T-cell (primary cell): ENCODE data around the gene IFNA8. TPM values are rescaled to one million over a fixed set of nuclear protein-coding genes. Genes with fewer than 3 reads are reported as not detected.
"Not testable (repeated sequence)": the region's sequence is repeated elsewhere in the genome, so short reads cannot be mapped to it uniquely, and the experiment has no call there.

Source experiments
- ATAC-seq, 4 experiments: fragments of 200-7000 bp in 3 of 4; fragments of 150-1000 bp in 1 of 4; cut with Tn5 transposase; replicated peaks in 1 of 4; 1 replicate in 3 of 4; 2 replicates in 1 of 4; pipeline ENCODE4 v1.10.0; 2021; ENCODE audit warnings: moderate library complexity in 3 of 4, mild to moderate bottlenecking in 2 of 4, moderate number of reproducible peaks in 1 of 4
- CTCF ChIA-PET, 2 donors: fragments of 300-600 bp; sonication (Branson Sonifier 250); formaldehyde crosslinking; loops; one replicate each; lab custom pipeline; 2022; ENCODE audit warnings: antibody characterized with exemption in 2 of 2; lab: Charles Lee
- POLR2A ChIA-PET, 2 donors: fragments of 300-600 bp; sonication (Branson Sonifier 250); formaldehyde crosslinking; loops; one replicate each; lab custom pipeline; 2022; ENCODE audit warnings: antibody characterized with exemption in 2 of 2; lab: Charles Lee
- DNase-seq, 35 experiments: peaks; one replicate each; pipeline versions ENCODE4 v3.0.0 to v3.0.0-alpha.2; 2013 to 2023
- H3K27ac ChIP-seq: one replicate; pipeline ENCODE4 v1.5.1; 2013; ENCODE audit warnings: low read length
- H3K27me3 ChIP-seq, 2 experiments: replicated peaks in 1 of 2; 1 replicate in 1 of 2; 2 replicates in 1 of 2; pipeline versions ENCODE4 v1.6.1 to v1.7.0; 2013; ENCODE audit warnings: low read length in 1 of 2, mixed read lengths in 1 of 2; ENCODE audit not compliant: control insufficient read depth in 2 of 2, insufficient read depth in 2 of 2; ENCODE audit errors: extremely low read depth in 1 of 2
- H3K36me3 ChIP-seq, 2 donors: 1 replicate in 1 of 2; 2 replicates in 1 of 2; pipeline versions ENCODE4 v1.6.1 to v1.7.0; 2013; ENCODE audit warnings: low read length in 1 of 2; ENCODE audit not compliant: control insufficient read depth in 2 of 2, insufficient read depth in 1 of 2; ENCODE audit errors: extremely low read depth in 1 of 2
- H3K4me1 ChIP-seq, 2 experiments: 1 replicate in 1 of 2; 2 replicates in 1 of 2; pipeline versions ENCODE4 v1.6.1 to v1.7.0; 2013; ENCODE audit warnings: low read length in 2 of 2, mixed read lengths in 1 of 2; ENCODE audit not compliant: insufficient read depth in 2 of 2, control insufficient read depth in 1 of 2; ENCODE audit errors: extremely low read depth in 1 of 2
- H3K4me3 ChIP-seq, 2 donors: 1 replicate in 1 of 2; 2 replicates in 1 of 2; pipeline versions ENCODE4 v1.5.1 to v1.7.0; 2013; ENCODE audit warnings: mild to moderate bottlenecking in 2 of 2, low read length in 1 of 2, moderate library complexity in 1 of 2; ENCODE audit not compliant: control insufficient read depth in 1 of 2; ENCODE audit errors: extremely low read depth in 1 of 2
- H3K9me3 ChIP-seq: 2 replicates; pipeline ENCODE4 v1.7.0; 2013
- H3K27ac Mint-ChIP-seq, 2 donors: one replicate each; pipeline ENCODE4 v1.8.0; 2020 to 2021; ENCODE audit warnings: mild to moderate bottlenecking in 2 of 2, mixed read lengths in 2 of 2
- H3K27me3 Mint-ChIP-seq, 2 donors: one replicate each; pipeline ENCODE4 v1.8.0; 2021 to 2022; ENCODE audit warnings: mixed read lengths in 2 of 2
- H3K36me3 Mint-ChIP-seq: one replicate; pipeline ENCODE4 v1.8.0; 2021; ENCODE audit warnings: mixed read lengths
- H3K4me1 Mint-ChIP-seq, 3 donors: one replicate each; pipeline ENCODE4 v1.8.0; 2020 to 2022; ENCODE audit warnings: mixed read lengths in 3 of 3, mild to moderate bottlenecking in 1 of 3
- H3K4me3 Mint-ChIP-seq, 3 donors: one replicate each; pipeline ENCODE4 v1.8.0; 2020 to 2022; ENCODE audit warnings: mild to moderate bottlenecking in 3 of 3, mixed read lengths in 3 of 3, moderate library complexity in 3 of 3
- H3K9me3 Mint-ChIP-seq, 3 donors: one replicate each; pipeline ENCODE4 v1.8.0; 2020 to 2022; ENCODE audit warnings: mixed read lengths in 3 of 3
- WGBS: methylation state at CpG from one replicate; pipeline ENCODE4 v1.1.5; 2013; ENCODE audit warnings: missing lambda C conversion rate; ENCODE audit not compliant: insufficient coverage; 5-methylcytosine and 5-hydroxymethylcytosine counted together
- total RNA-seq, 35 experiments: library from RNA in 6 of 35; stranded (reverse) in 6 of 35; fragments of 120-200 nt in 1 of 35; gene quantifications; one replicate each; pipeline versions ENCODE4 v1.2.1 to v1.2.4 and lab custom pipeline; 2013 to 2026

IFNA8 gene
- total RNA-seq, 5 donors from 2014 or later (not counting 1 experiment from before 2014, with no cell fraction given) = not detected

DNA sequence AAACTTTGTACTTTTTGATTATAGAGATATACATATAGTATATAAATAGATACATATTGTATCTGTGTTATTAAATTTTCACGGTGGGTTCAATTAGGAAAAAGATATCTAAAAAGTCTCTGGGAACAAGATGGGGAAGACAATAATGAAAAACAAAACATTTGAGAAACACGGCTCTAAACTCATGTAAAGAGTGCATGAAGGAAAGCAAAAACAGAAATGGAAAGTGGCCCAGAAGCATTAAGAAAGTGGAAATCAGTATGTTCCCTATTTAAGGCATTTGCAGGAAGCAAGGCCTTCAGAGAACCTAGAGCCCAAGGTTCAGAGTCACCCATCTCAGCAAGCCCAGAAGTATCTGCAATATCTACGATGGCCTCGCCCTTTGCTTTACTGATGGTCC, 31.2 kb downstream of the IFNA8 start, which contains the start of gene IFNA1:
TSS of gene IFNA1 (plus strand) at position 301 of the 400 bp plus-strand sequence. CDS start at position 370, 69 bp downstream.
- no peaks in the 10 kb centered on the region for H3K9me3 Mint-ChIP-seq
- DNase-seq (no peak), ATAC-seq (no peak)
- Histone ChIP-seq H3K9me3 (no peaks in the 10 kb centered on the region), H3K27me3 (peaks cover 0 to 5% of the 10 kb centered on the region in 2 experiments), H3K27ac (no peak within 1 kb of the TSS), H3K36me3 (no peaks in the 10 kb centered on the region), H3K4me3 (no peak within 1 kb of the TSS), H3K4me1 (peaks cover 8 to 12% of the 10 kb centered on the region in 2 experiments)
- ChIA-PET CTCF (interaction anchor here in 1 of 2 donors (0.6 to 0.7 kb wide), 3 partner anchors 42 to 257 kb away, joined by 3 to 4 read pairs (median 3); no protein-coding TSS in a partner anchor), POLR2A (no interaction called here)
- peaks cover 6 to 8% of the 10 kb centered on the region in 2 donors for H3K27me3 Mint-ChIP-seq
- H3K4me1 Mint-ChIP-seq = peaks cover 15 to 17% (median 15%) of the 10 kb centered on the region in 3 donors
- 100% methylated on average over 1 of the region's 4 CpGs for WGBS
- no peaks in the 10 kb centered on the region for H3K36me3 Mint-ChIP-seq
- no peak within 1 kb of the TSS for H3K4me3 Mint-ChIP-seq
- no peak within 1 kb of the TSS for H3K27ac Mint-ChIP-seq

DNA sequence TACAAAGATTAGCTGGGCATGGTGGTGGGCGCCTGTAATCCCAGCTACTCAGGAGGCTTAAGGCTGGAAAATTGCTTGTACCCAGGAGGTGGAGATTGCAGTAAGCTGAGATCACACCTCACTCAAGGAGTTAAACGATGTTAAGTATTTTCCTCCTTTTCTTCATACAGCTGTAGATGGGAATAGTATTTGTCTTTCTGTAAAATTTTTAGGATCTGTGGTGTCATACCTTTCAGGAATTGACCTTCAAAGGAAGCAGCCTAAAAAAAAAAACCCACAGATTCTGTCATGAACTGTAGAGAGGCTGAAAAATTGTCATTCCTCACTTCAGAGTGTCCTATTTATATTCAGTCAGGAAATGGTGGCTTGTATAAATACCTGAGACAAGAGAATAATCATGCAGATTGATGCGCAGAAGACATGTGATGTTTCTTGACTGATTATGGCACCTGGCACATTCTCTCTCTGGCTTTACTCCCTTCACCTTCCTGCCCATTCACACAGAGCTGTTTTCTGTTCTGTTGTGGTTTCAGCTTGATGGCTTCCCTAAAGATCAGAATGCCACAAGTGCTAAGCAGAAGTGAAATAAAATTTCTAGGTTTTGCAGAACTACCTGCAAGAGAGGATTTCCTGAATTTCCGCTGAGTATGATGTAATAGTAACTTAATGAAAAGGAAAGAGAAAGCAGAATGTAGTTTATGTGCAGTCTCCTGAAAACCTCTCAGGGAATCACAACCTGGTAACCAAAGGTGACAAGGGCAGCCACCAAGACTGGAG, 35.1 kb downstream of the IFNA8 start:
- ATAC-seq (peak; percentile 85 to 95 (median 86)), DNase-seq (peak in 23 of 35 experiments; percentile 4 to 72 (median 31))
- no peaks in the 10 kb centered on the region for H3K36me3 ChIP-seq
- no peaks in the 10 kb centered on the region for H3K9me3 Mint-ChIP-seq
- H3K27ac ChIP-seq = peak overlapping the region; percentile 38
- H3K4me3 ChIP-seq = peak overlapping the region in 1 of 2 donors; percentile 44
- no peaks in the 10 kb centered on the region for H3K9me3 ChIP-seq
- H3K27me3 ChIP-seq = no peaks in the 10 kb centered on the region
- H3K4me1 Mint-ChIP-seq = peaks cover 15 to 18% (median 15%) of the 10 kb centered on the region in 3 donors
- CTCF ChIA-PET = interaction anchor here (0.6 to 3.1 kb wide), 7 partner anchors 9 to 344 kb away, joined by 3 to 16 read pairs (median 4); no protein-coding TSS in a partner anchor
- peak overlapping the region; percentile 79 to 85 for H3K27ac Mint-ChIP-seq
- H3K4me1 ChIP-seq = peaks cover 8 to 12% of the 10 kb centered on the region in 2 experiments
- POLR2A ChIA-PET = interaction anchor here in 1 of 2 donors (0.6 kb wide), 1 partner anchor 332 kb away, joined by 3 read pairs; no protein-coding TSS in a partner anchor
- H3K36me3 Mint-ChIP-seq = no peaks in the 10 kb centered on the region
- 0% methylated on average over 1 of the region's 4 CpGs for WGBS
- peaks cover 0 to 2% of the 10 kb centered on the region in 2 donors for H3K27me3 Mint-ChIP-seq
- peak overlapping the region; percentile 8 to 27 (median 25) for H3K4me3 Mint-ChIP-seq

GRCh38 chr9:21449312-21449711, 40.4 kb downstream of the IFNA8 start:
- ATAC-seq, H3K9me3 ChIP-seq, H3K36me3 Mint-ChIP-seq, H3K9me3 Mint-ChIP-seq, H3K27ac Mint-ChIP-seq, DNase-seq, H3K4me3 Mint-ChIP-seq, H3K27ac ChIP-seq, H3K4me3 ChIP-seq, H3K4me1 ChIP-seq, H3K36me3 ChIP-seq, POLR2A ChIA-PET, H3K27me3 Mint-ChIP-seq, H3K27me3 ChIP-seq, H3K4me1 Mint-ChIP-seq: not testable (repeated sequence)
- WGBS = 100% methylated on average over 1 of the region's 5 CpGs
- CTCF ChIA-PET = interaction anchor here in 1 of 2 donors (1.3 kb wide), 1 partner anchor 15 kb away, joined by 3 read pairs; no protein-coding TSS in a partner anchor

DNA sequence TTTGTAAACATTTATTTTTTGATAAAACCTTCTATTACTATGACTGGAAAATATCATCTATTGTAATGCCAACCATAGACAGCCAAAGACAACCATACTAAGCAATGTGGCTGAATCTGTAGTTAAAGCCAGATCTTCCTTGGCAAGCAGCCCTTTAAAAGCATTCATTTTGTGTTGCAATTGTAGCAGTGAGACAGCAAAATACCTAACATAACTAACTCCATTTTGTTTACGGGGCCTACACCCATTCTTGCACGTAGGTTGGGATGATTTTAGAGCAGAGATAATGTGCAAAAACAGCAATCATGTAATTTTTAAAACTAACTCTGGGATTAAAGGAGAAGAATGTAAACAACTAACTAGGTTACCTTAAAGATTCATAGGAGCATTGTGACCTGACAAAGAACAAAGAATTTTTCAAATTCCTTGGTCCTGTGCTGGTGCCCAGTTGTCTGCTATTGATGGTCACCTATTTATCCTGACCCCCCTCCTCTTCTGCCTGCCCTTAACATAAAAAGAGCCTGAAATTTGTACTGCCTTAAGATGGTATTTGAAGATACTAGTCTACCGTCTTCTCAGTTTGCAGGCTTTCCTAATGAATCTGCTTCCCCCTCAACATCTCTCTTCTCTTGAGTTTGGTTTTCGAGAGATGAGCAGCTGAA, 41.9 kb downstream of the IFNA8 start:
- no peak overlapping the region for H3K27ac Mint-ChIP-seq
- CTCF ChIA-PET = no interaction called here

GRCh38 chr9:21452681-21453080, 43.8 kb downstream of the IFNA8 start:
- Histone ChIP-seq H3K27ac (no peak overlapping the region), H3K36me3 (no peaks in the 10 kb centered on the region), H3K9me3 (no peaks in the 10 kb centered on the region), H3K4me3 (no peak overlapping the region), H3K4me1 (no peaks in the 10 kb centered on the region), H3K27me3 (no peaks in the 10 kb centered on the region)
- Mint-ChIP-seq H3K4me3 (no peak overlapping the region), H3K27ac (no peak overlapping the region), H3K36me3 (no peaks in the 10 kb centered on the region), H3K9me3 (no peaks in the 10 kb centered on the region), H3K4me1 (peaks cover 0 to 2% (median 0%) of the 10 kb centered on the region in 3 donors), H3K27me3 (peaks cover 3 to 16% of the 10 kb centered on the region in 2 donors)
- no peak for DNase-seq
- 65% methylated on average over 2 of the region's 4 CpGs for WGBS
- ChIA-PET POLR2A (no interaction called here), CTCF (interaction anchor here (0.8 to 4.5 kb wide), 6 partner anchors 8 to 127 kb away, joined by 3 to 34 read pairs (median 5); no protein-coding TSS in a partner anchor)
- ATAC-seq = no peak

More for the DNA sequence above, 41.9 kb downstream of the IFNA8 start:
- no peak overlapping the region for H3K4me3 Mint-ChIP-seq
- no peaks in the 10 kb centered on the region for H3K36me3 ChIP-seq
- H3K27me3 ChIP-seq = no peaks in the 10 kb centered on the region
- H3K4me1 ChIP-seq = no peaks in the 10 kb centered on the region
- H3K9me3 ChIP-seq = no peaks in the 10 kb centered on the region
- no peaks in the 10 kb centered on the region for H3K36me3 Mint-ChIP-seq
- no peak overlapping the region for H3K27ac ChIP-seq
- ATAC-seq = no peak
- peaks cover 0 to 2% (median 0%) of the 10 kb centered on the region in 3 donors for H3K4me1 Mint-ChIP-seq
- WGBS = no CpG with 5 or more reads among the region's 4 CpGs
- no peak overlapping the region for H3K4me3 ChIP-seq
- H3K9me3 Mint-ChIP-seq = no peaks in the 10 kb centered on the region
- H3K27me3 Mint-ChIP-seq = peaks cover 3 to 5% of the 10 kb centered on the region in 2 donors
- POLR2A ChIA-PET = no interaction called here
- DNase-seq = no peak

DNA sequence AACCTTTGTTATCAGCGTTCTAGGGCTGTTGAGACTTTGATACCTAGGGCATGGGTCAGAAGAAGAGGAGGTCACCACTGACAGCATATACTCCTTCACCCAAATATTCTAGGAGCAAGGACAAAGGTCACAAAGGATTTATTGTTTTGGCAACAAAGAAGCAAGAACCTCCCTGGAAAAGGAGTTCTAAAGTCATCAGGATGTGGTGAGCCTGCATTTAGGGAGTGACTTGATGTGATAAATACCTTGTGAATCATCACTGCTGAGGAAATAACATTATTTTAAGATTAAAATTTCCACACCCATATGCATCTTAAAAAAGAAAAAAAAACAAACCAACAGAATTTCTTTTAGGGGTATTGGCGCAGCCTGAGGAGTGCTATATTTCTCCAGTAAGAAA, 45.2 kb downstream of the IFNA8 start:
- H3K4me3 ChIP-seq = no peak overlapping the region
- no peaks in the 10 kb centered on the region for H3K4me1 ChIP-seq
- Mint-ChIP-seq H3K4me3 (no peak overlapping the region), H3K4me1 (peaks cover 0 to 2% (median 0%) of the 10 kb centered on the region in 3 donors), H3K27me3 (peaks cover 7 to 26% of the 10 kb centered on the region in 2 donors), H3K27ac (no peak overlapping the region), H3K36me3 (no peaks in the 10 kb centered on the region), H3K9me3 (no peaks in the 10 kb centered on the region)
- no peak for ATAC-seq
- no peaks in the 10 kb centered on the region for H3K36me3 ChIP-seq
- no peaks in the 10 kb centered on the region for H3K9me3 ChIP-seq
- H3K27me3 ChIP-seq = no peaks in the 10 kb centered on the region
- no peak overlapping the region for H3K27ac ChIP-seq
- ChIA-PET CTCF (interaction anchor here (0.6 to 4.5 kb wide), 10 partner anchors 9 to 201 kb away, joined by 3 to 34 read pairs (median 3); no protein-coding TSS in a partner anchor), POLR2A (no interaction called here)
- no CpG with 5 or more reads among the region's 2 CpGs for WGBS
- no peak for DNase-seq
